Measurements from ENCODE around the gene GJB3.

DNA sequence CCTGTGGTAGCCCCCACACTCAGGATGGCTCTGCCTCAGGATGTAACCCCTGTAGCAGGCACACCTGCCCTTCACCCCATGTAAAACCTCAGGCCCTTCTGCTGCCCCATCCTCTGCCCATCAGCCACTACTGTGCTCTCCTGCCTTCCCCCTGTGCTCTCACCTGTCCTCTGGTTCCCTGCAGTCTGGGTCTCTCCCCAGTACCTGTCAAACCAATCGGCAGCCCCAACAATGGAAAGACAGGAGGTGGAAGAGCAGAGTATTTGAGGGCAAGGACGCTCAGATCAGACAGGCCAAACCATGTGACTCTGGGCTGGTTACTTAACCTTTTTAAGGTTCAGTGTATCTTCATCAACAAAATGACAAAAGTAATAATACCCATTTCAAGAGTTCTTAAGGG is 47.6 kb downstream of the GJB3 start:
- TF ChIP-seq TBX2 (CRISPR knock-in tag; IDR thresholded peaks at IDR 0.05; ENCODE audit: borderline replicate concordance) (no peak), REPIN1 (CRISPR knock-in tag; IDR thresholded peaks at IDR 0.05; ENCODE audit: borderline replicate concordance, low read depth) (no peak), CTCF (CRISPR knock-in tag; IDR thresholded peaks at IDR 0.05) (no peak), HMGXB3 (CRISPR knock-in tag; IDR thresholded peaks at IDR 0.05; ENCODE audit: borderline replicate concordance) (no peak), ZNF275 (CRISPR knock-in tag; IDR thresholded peaks at IDR 0.05; ENCODE audit: borderline replicate concordance) (no peak), ZNF503 (CRISPR knock-in tag; IDR thresholded peaks at IDR 0.05) (no peak), ZNF883 (CRISPR knock-in tag; IDR thresholded peaks at IDR 0.05; ENCODE audit: not compliant biosample characterization) (no peak), NR2F6 (IDR thresholded peaks at IDR 0.05) (no peak), NR2F6 (CRISPR knock-in tag; IDR thresholded peaks at IDR 0.05) (no peak), ZNF766 (CRISPR knock-in tag; IDR thresholded peaks at IDR 0.05; ENCODE audit: borderline replicate concordance) (no peak)
- TF ChIP-seq, protein P1, sequence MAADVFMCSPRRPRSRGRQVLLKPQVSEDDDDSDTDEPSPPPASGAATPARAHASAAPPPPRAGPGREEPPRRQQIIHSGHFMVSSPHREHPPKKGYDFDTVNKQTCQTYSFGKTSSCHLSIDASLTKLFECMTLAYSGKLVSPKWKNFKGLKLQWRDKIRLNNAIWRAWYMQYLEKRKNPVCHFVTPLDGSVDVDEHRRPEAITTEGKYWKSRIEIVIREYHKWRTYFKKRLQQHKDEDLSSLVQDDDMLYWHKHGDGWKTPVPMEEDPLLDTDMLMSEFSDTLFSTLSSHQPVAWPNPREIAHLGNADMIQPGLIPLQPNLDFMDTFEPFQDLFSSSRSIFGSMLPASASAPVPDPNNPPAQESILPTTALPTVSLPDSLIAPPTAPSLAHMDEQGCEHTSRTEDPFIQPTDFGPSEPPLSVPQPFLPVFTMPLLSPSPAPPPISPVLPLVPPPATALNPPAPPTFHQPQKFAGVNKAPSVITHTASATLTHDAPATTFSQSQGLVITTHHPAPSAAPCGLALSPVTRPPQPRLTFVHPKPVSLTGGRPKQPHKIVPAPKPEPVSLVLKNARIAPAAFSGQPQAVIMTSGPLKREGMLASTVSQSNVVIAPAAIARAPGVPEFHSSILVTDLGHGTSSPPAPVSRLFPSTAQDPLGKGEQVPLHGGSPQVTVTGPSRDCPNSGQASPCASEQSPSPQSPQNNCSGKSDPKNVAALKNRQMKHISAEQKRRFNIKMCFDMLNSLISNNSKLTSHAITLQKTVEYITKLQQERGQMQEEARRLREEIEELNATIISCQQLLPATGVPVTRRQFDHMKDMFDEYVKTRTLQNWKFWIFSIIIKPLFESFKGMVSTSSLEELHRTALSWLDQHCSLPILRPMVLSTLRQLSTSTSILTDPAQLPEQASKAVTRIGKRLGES (CRISPR knock-in tag; IDR thresholded peaks at IDR 0.05; ENCODE audit: borderline replicate concordance) = no peak
- TF ChIP-seq, protein P2, sequence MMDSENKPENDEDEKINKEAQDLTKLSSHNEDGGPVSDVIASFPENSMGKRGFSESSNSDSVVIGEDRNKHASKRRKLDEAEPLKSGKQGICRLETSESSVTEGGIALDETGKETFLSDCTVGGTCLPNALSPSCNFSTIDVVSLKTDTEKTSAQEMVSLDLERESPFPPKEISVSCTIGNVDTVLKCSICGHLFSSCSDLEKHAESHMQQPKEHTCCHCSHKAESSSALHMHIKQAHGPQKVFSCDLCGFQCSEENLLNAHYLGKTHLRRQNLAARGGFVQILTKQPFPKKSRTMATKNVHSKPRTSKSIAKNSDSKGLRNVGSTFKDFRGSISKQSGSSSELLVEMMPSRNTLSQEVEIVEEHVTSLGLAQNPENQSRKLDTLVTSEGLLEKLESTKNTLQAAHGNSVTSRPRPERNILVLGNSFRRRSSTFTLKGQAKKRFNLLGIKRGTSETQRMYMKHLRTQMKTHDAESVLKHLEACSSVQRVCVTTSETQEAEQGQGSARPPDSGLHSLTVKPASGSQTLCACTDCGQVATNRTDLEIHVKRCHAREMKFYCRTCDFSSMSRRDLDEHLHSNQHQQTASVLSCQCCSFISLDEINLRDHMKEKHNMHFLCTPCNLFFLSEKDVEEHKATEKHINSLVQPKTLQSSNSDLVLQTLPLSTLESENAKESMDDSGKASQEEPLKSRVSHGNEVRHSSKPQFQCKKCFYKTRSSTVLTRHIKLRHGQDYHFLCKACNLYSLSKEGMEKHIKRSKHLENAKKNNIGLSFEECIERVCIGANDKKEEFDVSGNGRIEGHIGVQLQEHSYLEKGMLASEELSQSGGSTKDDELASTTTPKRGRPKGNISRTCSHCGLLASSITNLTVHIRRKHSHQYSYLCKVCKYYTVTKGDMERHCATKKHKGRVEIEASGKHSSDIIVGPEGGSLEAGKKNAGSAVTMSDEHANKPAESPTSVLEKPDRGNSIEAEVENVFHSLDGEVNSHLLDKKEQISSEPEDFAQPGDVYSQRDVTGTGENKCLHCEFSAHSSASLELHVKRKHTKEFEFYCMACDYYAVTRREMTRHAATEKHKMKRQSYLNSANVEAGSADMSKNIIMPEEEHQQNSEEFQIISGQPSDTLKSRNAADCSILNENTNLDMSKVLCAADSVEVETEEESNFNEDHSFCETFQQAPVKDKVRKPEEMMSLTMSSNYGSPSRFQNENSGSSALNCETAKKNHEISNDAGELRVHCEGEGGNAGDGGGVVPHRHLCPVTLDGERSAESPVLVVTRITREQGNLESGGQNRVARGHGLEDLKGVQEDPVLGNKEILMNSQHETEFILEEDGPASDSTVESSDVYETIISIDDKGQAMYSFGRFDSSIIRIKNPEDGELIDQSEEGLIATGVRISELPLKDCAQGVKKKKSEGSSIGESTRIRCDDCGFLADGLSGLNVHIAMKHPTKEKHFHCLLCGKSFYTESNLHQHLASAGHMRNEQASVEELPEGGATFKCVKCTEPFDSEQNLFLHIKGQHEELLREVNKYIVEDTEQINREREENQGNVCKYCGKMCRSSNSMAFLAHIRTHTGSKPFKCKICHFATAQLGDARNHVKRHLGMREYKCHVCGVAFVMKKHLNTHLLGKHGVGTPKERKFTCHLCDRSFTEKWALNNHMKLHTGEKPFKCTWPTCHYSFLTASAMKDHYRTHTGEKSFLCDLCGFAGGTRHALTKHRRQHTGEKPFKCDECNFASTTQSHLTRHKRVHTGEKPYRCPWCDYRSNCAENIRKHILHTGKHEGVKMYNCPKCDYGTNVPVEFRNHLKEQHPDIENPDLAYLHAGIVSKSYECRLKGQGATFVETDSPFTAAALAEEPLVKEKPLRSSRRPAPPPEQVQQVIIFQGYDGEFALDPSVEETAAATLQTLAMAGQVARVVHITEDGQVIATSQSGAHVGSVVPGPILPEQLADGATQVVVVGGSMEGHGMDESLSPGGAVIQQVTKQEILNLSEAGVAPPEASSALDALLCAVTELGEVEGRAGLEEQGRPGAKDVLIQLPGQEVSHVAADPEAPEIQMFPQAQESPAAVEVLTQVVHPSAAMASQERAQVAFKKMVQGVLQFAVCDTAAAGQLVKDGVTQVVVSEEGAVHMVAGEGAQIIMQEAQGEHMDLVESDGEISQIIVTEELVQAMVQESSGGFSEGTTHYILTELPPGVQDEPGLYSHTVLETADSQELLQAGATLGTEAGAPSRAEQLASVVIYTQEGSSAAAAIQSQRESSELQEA (CRISPR knock-in tag; IDR thresholded peaks at IDR 0.05; ENCODE audit: not compliant biosample characterization) = no peak
